Cardiac muscle cell (in vitro differentiated cells and primary cell): ENCODE measurements around the gene MYCN. TPM values are rescaled to one million over a fixed set of nuclear protein-coding genes. Genes with fewer than 3 reads are reported as not detected.

ENCODE experiments used
- DNase-seq, 2 donors: peaks; one replicate each; pipeline versions ENCODE4 v3.0.0 to v3.0.0-alpha.2; 2010 to 2017; ENCODE audit warnings: low read depth in 1 of 2, low spot score in 1 of 2
- H3K27ac ChIP-seq: fragments of 200-600 bp; sonication (generic); 2 replicates; pipeline ENCODE4 v1.5.1; 2016
- H3K27me3 ChIP-seq: fragments of 200-600 bp; sonication (generic); 2 replicates; pipeline ENCODE4 v1.6.0; 2016; ENCODE audit warnings: control low read depth
- H3K36me3 ChIP-seq: fragments of 200-600 bp; sonication (generic); 2 replicates; pipeline ENCODE4 v1.5.1; 2016; ENCODE audit warnings: control low read depth
- H3K4me1 ChIP-seq: fragments of 200-600 bp; sonication (generic); 2 replicates; pipeline ENCODE4 v1.8.1; 2017; ENCODE audit warnings: low read depth, mild to moderate bottlenecking, mixed run types
- H3K4me3 ChIP-seq: fragments of 200-600 bp; sonication (generic); 2 replicates; pipeline ENCODE4 v1.5.1; 2016; ENCODE audit warnings: mild to moderate bottlenecking
- H3K9me3 ChIP-seq: fragments of 200-600 bp; sonication (generic); 2 replicates; pipeline ENCODE4 v1.5.1; 2017; ENCODE audit warnings: low read depth, mild to moderate bottlenecking, control low read depth
- polyA plus RNA-seq: library from polyadenylated mRNA; unstranded; fragments of >200 nt; fragmentation: Nextera tagmentation; extraction: Ambion mirVana; gene quantifications from 2 replicates; pipeline ENCODE4 v1.2.1, GENCODE V29; 2016
- total RNA-seq: library from RNA; depleted of rRNA; stranded (reverse); fragments of >200 nt; gene quantifications from 2 replicates; pipeline ENCODE4 v1.2.3, GENCODE V29; 2016
- TF ChIP-seq, protein P1 (sequence below): IDR thresholded peaks from 2 replicates; pipeline ENCODE4 v1.5.1; 2012; ENCODE audit warnings: low read depth, mild to moderate bottlenecking, low read length

Gene MYCN
- total and polyA plus RNA-seq, 2 experiments from 2014 or later: 38.5 to 72.5 TPM

DNA sequence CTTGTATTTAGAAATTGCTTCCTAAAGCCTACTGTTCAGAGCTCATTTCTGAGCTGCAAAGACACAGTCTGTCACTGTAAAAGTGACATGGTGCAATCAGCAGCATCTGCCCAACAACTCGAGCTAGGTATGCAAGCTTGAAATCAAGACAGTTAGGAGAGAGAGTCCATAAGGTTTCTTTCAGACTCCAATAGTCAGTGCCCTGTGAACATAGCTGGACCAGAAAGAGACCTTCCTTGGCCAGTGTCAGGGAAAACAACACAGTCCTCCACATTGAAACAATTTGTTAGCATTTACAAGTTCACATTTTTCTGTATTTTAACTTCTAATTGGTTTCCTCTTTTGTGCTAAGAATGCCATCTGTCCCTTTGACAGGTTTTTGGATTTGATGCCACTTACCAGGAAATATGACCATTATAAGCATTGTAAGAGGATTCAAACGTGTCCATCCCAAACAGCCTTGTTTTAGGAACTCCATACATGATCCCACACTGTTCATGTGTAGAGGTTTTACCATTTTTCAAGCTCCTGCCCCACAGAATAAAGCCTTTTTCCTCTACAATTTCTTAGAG, 8.9 kb upstream of the MYCN start:
- TF ChIP-seq, protein P1, sequence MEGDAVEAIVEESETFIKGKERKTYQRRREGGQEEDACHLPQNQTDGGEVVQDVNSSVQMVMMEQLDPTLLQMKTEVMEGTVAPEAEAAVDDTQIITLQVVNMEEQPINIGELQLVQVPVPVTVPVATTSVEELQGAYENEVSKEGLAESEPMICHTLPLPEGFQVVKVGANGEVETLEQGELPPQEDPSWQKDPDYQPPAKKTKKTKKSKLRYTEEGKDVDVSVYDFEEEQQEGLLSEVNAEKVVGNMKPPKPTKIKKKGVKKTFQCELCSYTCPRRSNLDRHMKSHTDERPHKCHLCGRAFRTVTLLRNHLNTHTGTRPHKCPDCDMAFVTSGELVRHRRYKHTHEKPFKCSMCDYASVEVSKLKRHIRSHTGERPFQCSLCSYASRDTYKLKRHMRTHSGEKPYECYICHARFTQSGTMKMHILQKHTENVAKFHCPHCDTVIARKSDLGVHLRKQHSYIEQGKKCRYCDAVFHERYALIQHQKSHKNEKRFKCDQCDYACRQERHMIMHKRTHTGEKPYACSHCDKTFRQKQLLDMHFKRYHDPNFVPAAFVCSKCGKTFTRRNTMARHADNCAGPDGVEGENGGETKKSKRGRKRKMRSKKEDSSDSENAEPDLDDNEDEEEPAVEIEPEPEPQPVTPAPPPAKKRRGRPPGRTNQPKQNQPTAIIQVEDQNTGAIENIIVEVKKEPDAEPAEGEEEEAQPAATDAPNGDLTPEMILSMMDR: no peak
- Histone ChIP-seq H3K9me3 (no peaks in the 10 kb centered on the region), H3K4me3 (no peak overlapping the region), H3K27ac (no peak overlapping the region), H3K4me1 (no peaks in the 10 kb centered on the region), H3K27me3 (no peaks in the 10 kb centered on the region), H3K36me3 (no peaks in the 10 kb centered on the region)
- DNase-seq: no peak

DNA sequence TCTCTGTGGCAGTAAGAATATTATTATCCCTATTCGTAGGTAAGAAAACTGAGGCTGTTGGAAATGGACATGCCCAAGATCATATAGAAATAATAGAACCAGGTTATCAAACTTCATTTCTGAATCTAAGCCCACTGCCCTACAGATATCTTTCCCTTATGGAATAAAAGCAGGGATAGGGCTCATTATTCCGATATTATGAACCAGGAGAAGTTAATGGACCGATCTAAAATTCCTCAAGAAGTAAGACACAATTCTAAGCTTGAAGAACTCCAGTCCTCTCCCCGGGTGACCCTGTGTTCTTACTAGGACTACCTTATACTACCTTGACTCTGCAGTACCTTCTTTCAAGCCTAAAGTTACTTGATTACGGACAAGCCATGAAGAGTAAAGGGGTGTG, 8.4 kb upstream of the MYCN start:
- TF ChIP-seq, protein P1: no peak
- no peak overlapping the region for H3K27ac ChIP-seq

DNA sequence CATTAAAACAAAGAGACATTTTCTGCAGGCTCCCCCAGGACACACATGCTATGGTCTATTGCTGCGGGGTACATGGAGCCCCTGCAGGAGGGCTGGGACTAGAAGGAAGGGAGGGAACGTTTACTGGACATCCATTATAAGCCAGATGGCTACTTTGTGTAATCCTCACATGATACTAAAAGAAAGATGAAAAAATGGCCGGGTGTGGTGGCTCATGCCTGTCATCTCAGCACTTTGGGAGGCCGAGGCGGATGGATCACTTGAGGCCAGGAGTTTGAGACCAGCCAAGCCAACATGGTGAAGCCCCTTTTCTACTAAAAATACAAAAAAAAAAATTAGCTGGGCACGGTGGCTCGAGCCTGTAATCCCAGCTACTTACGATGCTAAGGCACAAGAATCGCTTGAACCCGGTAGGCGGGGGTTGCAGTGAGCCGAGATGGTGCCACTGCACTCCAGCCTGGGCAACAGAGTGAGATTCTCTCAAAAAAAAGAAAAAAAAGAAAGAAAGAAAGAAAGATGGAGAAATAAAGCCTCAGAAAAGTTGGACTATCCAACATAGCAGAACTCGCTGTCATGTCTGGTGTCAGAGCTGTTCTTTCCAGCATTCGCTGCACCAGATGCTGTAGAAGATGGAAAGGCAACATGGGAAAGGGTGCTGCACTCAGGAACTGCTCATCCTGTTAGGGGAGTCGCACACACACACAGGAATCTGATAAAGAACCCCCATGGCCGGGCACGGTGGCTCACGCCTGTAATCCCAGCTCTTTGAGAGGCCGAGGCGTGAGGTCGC, 7.8 kb upstream of the MYCN start:
- no peaks in the 10 kb centered on the region for H3K4me1 ChIP-seq
- no peaks in the 10 kb centered on the region for H3K27me3 ChIP-seq
- H3K9me3 ChIP-seq: no peaks in the 10 kb centered on the region
- H3K4me3 ChIP-seq: no peak overlapping the region
- no peaks in the 10 kb centered on the region for H3K36me3 ChIP-seq
- TF ChIP-seq, protein P1: no peak
- DNase-seq: no peak
- no peak overlapping the region for H3K27ac ChIP-seq

More for the DNA sequence above, 8.4 kb upstream of the MYCN start:
- no peak for DNase-seq
- no peaks in the 10 kb centered on the region for H3K9me3 ChIP-seq
- H3K4me3 ChIP-seq: no peak overlapping the region
- no peaks in the 10 kb centered on the region for H3K36me3 ChIP-seq
- no peaks in the 10 kb centered on the region for H3K27me3 ChIP-seq
- H3K4me1 ChIP-seq: no peaks in the 10 kb centered on the region

DNA sequence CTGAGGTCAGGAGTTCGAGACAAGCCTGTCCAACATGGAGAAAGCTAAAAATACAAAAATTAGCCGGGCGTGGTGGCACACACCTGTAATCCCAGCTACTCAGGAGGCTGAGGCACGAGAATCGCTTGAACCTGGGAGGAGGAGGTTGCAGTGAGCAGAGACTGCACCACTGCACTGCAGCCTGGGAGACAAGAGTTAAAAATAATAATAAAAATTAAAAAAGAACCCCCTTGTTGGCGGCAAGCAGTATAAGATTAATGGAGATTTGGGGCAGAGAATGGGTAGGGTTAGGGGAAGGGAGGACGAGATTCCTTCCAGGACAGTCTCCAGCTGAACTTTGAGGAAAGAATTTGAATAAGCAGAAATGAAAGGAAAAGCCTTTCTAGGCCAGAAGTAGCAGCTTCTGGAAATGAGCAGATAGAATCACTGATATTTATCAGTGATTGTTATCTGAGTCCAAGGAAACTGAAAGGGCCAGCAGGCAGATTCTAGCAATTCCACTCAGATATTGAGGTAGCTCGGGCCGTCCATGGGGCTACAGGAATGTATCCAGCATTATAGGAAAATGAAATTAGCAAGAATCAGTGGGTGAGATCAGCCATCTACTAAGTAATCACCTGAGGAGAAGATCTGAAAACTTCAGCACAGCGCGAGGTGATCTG, 7.0 kb upstream of the MYCN start:
- H3K4me3 ChIP-seq: no peak overlapping the region
- H3K27me3 ChIP-seq: no peaks in the 10 kb centered on the region
- H3K4me1 ChIP-seq: no peaks in the 10 kb centered on the region
- no peaks in the 10 kb centered on the region for H3K36me3 ChIP-seq
- TF ChIP-seq, protein P1: no peak
- H3K27ac ChIP-seq: no peak overlapping the region
- H3K9me3 ChIP-seq: no peaks in the 10 kb centered on the region
- no peak for DNase-seq

DNA sequence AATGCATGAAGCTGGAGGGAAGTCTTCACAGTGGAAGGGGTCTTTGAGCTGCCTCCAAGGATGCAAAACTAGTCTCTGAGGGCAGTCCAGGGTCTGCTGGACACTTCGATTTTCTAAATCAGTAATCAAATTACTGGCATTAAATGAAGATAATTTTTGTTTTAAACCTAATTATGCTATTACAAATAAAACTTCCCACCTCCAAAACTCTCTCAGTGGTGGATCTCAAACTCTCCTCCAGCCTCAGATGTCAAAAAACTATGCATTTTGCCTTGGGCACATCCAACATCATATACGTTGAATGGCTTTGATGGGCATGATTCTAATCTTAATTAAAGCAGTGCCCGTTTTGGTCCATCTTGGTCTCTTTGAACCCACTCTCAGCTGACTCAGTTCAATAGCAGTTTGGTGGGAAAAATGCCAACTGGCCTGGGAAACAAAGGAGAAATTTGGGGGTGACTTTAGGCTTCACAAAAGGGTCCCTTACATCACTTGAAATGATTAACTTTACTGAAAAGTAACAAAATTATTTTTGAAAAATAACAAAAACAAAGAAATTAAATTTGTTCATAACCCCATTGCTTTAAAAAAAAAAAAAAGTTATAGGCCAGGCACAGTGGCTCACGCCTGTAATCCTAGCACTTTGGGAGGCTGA, 5.9 kb upstream of the MYCN start:
- TF ChIP-seq, protein P1: no peak
- no peaks in the 10 kb centered on the region for H3K27me3 ChIP-seq
- no peaks in the 10 kb centered on the region for H3K9me3 ChIP-seq
- H3K36me3 ChIP-seq: no peaks in the 10 kb centered on the region
- H3K27ac ChIP-seq: no peak overlapping the region
- H3K4me1 ChIP-seq: no peaks in the 10 kb centered on the region
- H3K4me3 ChIP-seq: no peak overlapping the region
- no peak for DNase-seq
